Measurements from ENCODE around the gene CADPS. TPM values are rescaled to one million over a fixed set of nuclear protein-coding genes. Genes with fewer than 3 reads are reported as not detected.

CADPS gene
- total RNA-seq, 1 donor from 2014 or later: 0.10 TPM

GRCh38 chr3:62462788-62463187 lies 412.4 kb downstream of the CADPS start:
- ATAC-seq: no peak
- no peak for DNase-seq (ENCODE audit: low spot score)

GRCh38 chr3:62462104-62462762 lies 413.0 kb downstream of the CADPS start:
- no peak for ATAC-seq
- no peak for DNase-seq (ENCODE audit: low spot score)

- no peak for ATAC-seq
These were observed 420.3 kb downstream of the CADPS start for GRCh38 chr3:62454916-62455315.

GRCh38 chr3:62453448-62453847 lies 421.8 kb downstream of the CADPS start:
- no peak for ATAC-seq
- no peak for DNase-seq (ENCODE audit: low spot score)

More at GRCh38 chr3:62454916-62455315, 420.3 kb downstream of the CADPS start:
- DNase-seq (ENCODE audit: low spot score): no peak

GRCh38 chr3:62451211-62451887 lies 423.9 kb downstream of the CADPS start:
- DNase-seq (ENCODE audit: low spot score) (no peak), ATAC-seq (no peak)

- no peak for DNase-seq (ENCODE audit: low spot score)
- no peak for ATAC-seq
These were observed 428.8 kb downstream of the CADPS start for GRCh38 chr3:62446337-62446940.

GRCh38 chr3:62445275-62445674 lies 429.9 kb downstream of the CADPS start:
- DNase-seq (ENCODE audit: low spot score) (no peak), ATAC-seq (peak; percentile 67)

- DNase-seq (ENCODE audit: low spot score) (no peak), ATAC-seq (no peak)
These were observed 435.2 kb downstream of the CADPS start for GRCh38 chr3:62439978-62440377.

GRCh38 chr3:62439176-62439813 lies 435.9 kb downstream of the CADPS start:
- no peak for DNase-seq (ENCODE audit: low spot score)
- ATAC-seq: no peak

GRCh38 chr3:62436785-62437184 lies 438.4 kb downstream of the CADPS start:
- ATAC-seq: no peak

GRCh38 chr3:62433396-62433795 lies 441.8 kb downstream of the CADPS start:
- DNase-seq (ENCODE audit: low spot score): no peak
- no peak for ATAC-seq

More at GRCh38 chr3:62436785-62437184, 438.4 kb downstream of the CADPS start:
- DNase-seq (ENCODE audit: low spot score): no peak

GRCh38 chr3:62421207-62421606 lies 454.0 kb downstream of the CADPS start:
- no peak for ATAC-seq
- DNase-seq (ENCODE audit: low spot score): no peak

- no peak for ATAC-seq
These were observed 459.1 kb downstream of the CADPS start for GRCh38 chr3:62416144-62416543.

GRCh38 chr3:62415312-62415801 lies 459.9 kb downstream of the CADPS start:
- DNase-seq (ENCODE audit: low spot score): no peak
- ATAC-seq: no peak

More at GRCh38 chr3:62416144-62416543, 459.1 kb downstream of the CADPS start:
- DNase-seq (ENCODE audit: low spot score): no peak

- DNase-seq (ENCODE audit: low spot score) (no peak), ATAC-seq (no peak)
These were observed 460.4 kb downstream of the CADPS start for GRCh38 chr3:62414786-62415185.

- no peak for DNase-seq (ENCODE audit: low spot score)
- ATAC-seq: no peak
These were observed 461.5 kb downstream of the CADPS start for GRCh38 chr3:62413687-62414086.

GRCh38 chr3:62406945-62407344 lies 468.3 kb downstream of the CADPS start:
- no peak for ATAC-seq
- no peak for DNase-seq (ENCODE audit: low spot score)

GRCh38 chr3:62405566-62405965 lies 469.6 kb downstream of the CADPS start:
- ATAC-seq: no peak
- no peak for DNase-seq (ENCODE audit: low spot score)

- DNase-seq (ENCODE audit: low spot score) (no peak), ATAC-seq (no peak)
These were observed 470.1 kb downstream of the CADPS start for GRCh38 chr3:62405135-62405534.

- no peak for DNase-seq (ENCODE audit: low spot score)
- no peak for ATAC-seq
These were observed 470.9 kb downstream of the CADPS start for GRCh38 chr3:62404321-62404720.

GRCh38 chr3:62403765-62404164 lies 471.5 kb downstream of the CADPS start:
- ATAC-seq: no peak
- no peak for DNase-seq (ENCODE audit: low spot score)
